ENCODE results near the gene BPIFA3. TPM values are rescaled to one million over a fixed set of nuclear protein-coding genes. Genes with fewer than 3 reads are reported as not detected.
A peak's percentile ranks its signal among the peaks of the same experiment; 100 is the strongest.

Gene BPIFA3
- polyA plus RNA-seq, 3 donors, result not detected

GRCh38 chr20:33240923-33241322 lies 23.8 kb downstream of the BPIFA3 start:
- WGBS (ENCODE audit: insufficient coverage), result 53% methylated on average over 2 of the region's 5 CpGs
- H3K4me2 ChIP-seq (replicated peaks; ENCODE audit: extremely low read depth, low read length, poor library complexity, severe bottlenecking), result no peak overlapping the region
- no peak overlapping the region for H2AFZ ChIP-seq (ENCODE audit: insufficient read depth, low read depth, low read length, poor library complexity, severe bottlenecking)
- no peaks in the 10 kb centered on the region for H3K4me1 ChIP-seq (ENCODE audit: control insufficient read depth in 1 of 2, insufficient read depth in 2 of 2, low read length in 2 of 2)
- no peaks in the 10 kb centered on the region for H3K9me3 ChIP-seq (replicated peaks in 1 of 2; ENCODE audit: control insufficient read depth in 1 of 2, insufficient read depth in 1 of 2, low read length in 2 of 2)
- H3K27ac ChIP-seq (ENCODE audit: low read depth in 1 of 2, low read length in 2 of 2), result no peak overlapping the region
- H3K4me3 ChIP-seq (replicated peaks in 1 of 3; ENCODE audit: low read depth in 2 of 3, low read length in 3 of 3), result no peak overlapping the region
- peaks cover 3 to 6% (median 5%) of the 10 kb centered on the region in 3 donors for H3K27me3 Mint-ChIP-seq (ENCODE audit: low read depth in 3 of 3)
- TF ChIP-seq CTCF (IDR thresholded peaks at IDR 0.05), result no peak
- H3K79me2 ChIP-seq (ENCODE audit: insufficient read depth, low read length), result no peaks in the 10 kb centered on the region
- intact Hi-C loops (cut with micrococcal nuclease), result no loop called here
- H3K9ac ChIP-seq (ENCODE audit: insufficient read depth, low read length, poor library complexity, severe bottlenecking), result no peak overlapping the region
- no peaks in the 10 kb centered on the region for H4K20me1 ChIP-seq (ENCODE audit: insufficient read depth, low read length)
- DNase-seq, result no peak
- no peak overlapping the region for H3K4me3 Mint-ChIP-seq
- no peak overlapping the region for H3K27ac Mint-ChIP-seq
- no peaks in the 10 kb centered on the region for H3K4me1 Mint-ChIP-seq
- H3K27me3 ChIP-seq (ENCODE audit: control insufficient read depth in 2 of 2, insufficient read depth in 2 of 2, low read length in 2 of 2), result no peaks in the 10 kb centered on the region
- H3K36me3 Mint-ChIP-seq, result no peaks in the 10 kb centered on the region
- H3K9me3 Mint-ChIP-seq, result no peaks in the 10 kb centered on the region
- H3K36me3 ChIP-seq (replicated peaks in 1 of 2; ENCODE audit: control insufficient read depth in 1 of 2, insufficient read depth in 2 of 2, low read length in 2 of 2), result no peaks in the 10 kb centered on the region

- no peak for DNase-seq
- Mint-ChIP-seq H3K4me1 (no peaks in the 10 kb centered on the region), H3K27me3 (ENCODE audit: low read depth in 3 of 3) (peaks cover 1 to 5% (median 3%) of the 10 kb centered on the region in 3 donors), H3K4me3 (no peak overlapping the region), H3K36me3 (no peaks in the 10 kb centered on the region), H3K27ac (peak overlapping the region in 1 of 7 donors; percentile 20), H3K9me3 (no peaks in the 10 kb centered on the region)
- H3K4me1 ChIP-seq (ENCODE audit: control insufficient read depth in 1 of 2, insufficient read depth in 2 of 2, low read length in 2 of 2), result no peaks in the 10 kb centered on the region
- H3K4me3 ChIP-seq (replicated peaks in 1 of 3; ENCODE audit: low read depth in 2 of 3, low read length in 3 of 3), result no peak overlapping the region
- no peaks in the 10 kb centered on the region for H3K79me2 ChIP-seq (ENCODE audit: insufficient read depth, low read length)
- WGBS (ENCODE audit: insufficient coverage), result 59% methylated on average over 3 of the region's 7 CpGs
- no peak overlapping the region for H3K4me2 ChIP-seq (replicated peaks; ENCODE audit: extremely low read depth, low read length, poor library complexity, severe bottlenecking)
- H3K9ac ChIP-seq (ENCODE audit: insufficient read depth, low read length, poor library complexity, severe bottlenecking), result no peak overlapping the region
- H3K27me3 ChIP-seq (ENCODE audit: control insufficient read depth in 2 of 2, insufficient read depth in 2 of 2, low read length in 2 of 2), result no peaks in the 10 kb centered on the region
- H3K36me3 ChIP-seq (replicated peaks in 1 of 2; ENCODE audit: control insufficient read depth in 1 of 2, insufficient read depth in 2 of 2, low read length in 2 of 2), result no peaks in the 10 kb centered on the region
- no peak overlapping the region for H3K27ac ChIP-seq (ENCODE audit: low read depth in 1 of 2, low read length in 2 of 2)
- intact Hi-C loops (cut with micrococcal nuclease), result no loop called here
- no peak for TF ChIP-seq CTCF (IDR thresholded peaks at IDR 0.05)
- H3K9me3 ChIP-seq (replicated peaks in 1 of 2; ENCODE audit: control insufficient read depth in 1 of 2, insufficient read depth in 1 of 2, low read length in 2 of 2), result no peaks in the 10 kb centered on the region
- H4K20me1 ChIP-seq (ENCODE audit: insufficient read depth, low read length), result no peaks in the 10 kb centered on the region
- no peak overlapping the region for H2AFZ ChIP-seq (ENCODE audit: insufficient read depth, low read depth, low read length, poor library complexity, severe bottlenecking)
Measured at GRCh38 chr20:33242319-33243100, 25.4 kb downstream of the BPIFA3 start.
